Activated CD4-positive, CD25-positive, alpha-beta regulatory T cell (primary cell): ENCODE results near the gene ZNF396.

Source experiments
- DNase-seq, 4 experiments: peaks; one replicate each; lab custom pipeline; 2025; lab: John Stamatoyannopoulos, UW

Gene ZNF396

GRCh38 chr18:35335866-35336265 lies 41.3 kb downstream of the ZNF396 start:
- no peak for DNase-seq

- DNase-seq: no peak
Observed at GRCh38 chr18:35334821-35335220, 42.3 kb downstream of the ZNF396 start.

- no peak for DNase-seq
Observed at GRCh38 chr18:35334212-35334611, 42.9 kb downstream of the ZNF396 start.

GRCh38 chr18:35331367-35332087 lies 45.6 kb downstream of the ZNF396 start:
- DNase-seq: no peak

GRCh38 chr18:35328868-35329267 lies 48.3 kb downstream of the ZNF396 start:
- no peak for DNase-seq

- DNase-seq: no peak
Observed at GRCh38 chr18:35326695-35327387, 50.3 kb downstream of the ZNF396 start.

- no peak for DNase-seq
Observed at GRCh38 chr18:35324926-35325655, 52.0 kb downstream of the ZNF396 start.

GRCh38 chr18:35322486-35323458 lies 54.4 kb downstream of the ZNF396 start:
- no peak for DNase-seq
